H1 (cell line): ENCODE measurements around the gene GADD45A. TPM values are rescaled to one million over a fixed set of nuclear protein-coding genes. Genes with fewer than 3 reads are reported as not detected.
A peak's percentile ranks its signal among the peaks of the same experiment; 100 is the strongest.
"Not testable (repeated sequence)": the region's sequence is repeated elsewhere in the genome, so short reads cannot be mapped to it uniquely, and the experiment has no call there.

ENCODE experiments used
- CTCF ChIA-PET: fragments of 300-600 bp; sonication (Branson Sonifier 250); formaldehyde crosslinking; loops from one replicate; lab custom pipeline; 2021; ENCODE audit not compliant: partially characterized antibody; lab: Charles Lee
- POLR2A ChIA-PET: fragments of 300-600 bp; sonication (Branson Sonifier 250); formaldehyde crosslinking; loops from one replicate; lab custom pipeline; 2021; ENCODE audit warnings: inconsistent platforms; ENCODE audit not compliant: partially characterized antibody; lab: Charles Lee
- DNase-seq, 2 experiments: peaks; one replicate each; pipeline versions ENCODE4 v3.0.0 to v3.0.0-alpha.2; 2010 to 2022; ENCODE audit warnings: low spot score in 2 of 2, low read depth in 1 of 2, mixed read lengths in 1 of 2
- FAIRE-seq: peaks from 2 replicates; lab custom pipeline; 2011; peaks lifted over from hg19 to GRCh38; lab: Jason Lieb, UNC
- H2AFZ ChIP-seq: 2 replicates; pipeline ENCODE4 v1.8.1; 2012; ENCODE audit warnings: low read length, inconsistent platforms
- H2AK5ac ChIP-seq: 2 replicates; pipeline ENCODE4 v1.6.1; 2013; ENCODE audit warnings: low read depth, low read length
- H2BK120ac ChIP-seq: replicated peaks from 2 replicates; pipeline ENCODE3; 2013; ENCODE audit warnings: low read depth, low read length, inconsistent platforms
- H2BK12ac ChIP-seq: 2 replicates; pipeline ENCODE4 v1.6.1; 2013; ENCODE audit warnings: low read depth, low read length
- H2BK15ac ChIP-seq: 2 replicates; pipeline ENCODE4 v1.6.1; 2013; ENCODE audit warnings: low read length
- H2BK20ac ChIP-seq: 2 replicates; pipeline ENCODE4 v1.6.1; 2013; ENCODE audit warnings: low read length
- H2BK5ac ChIP-seq: 2 replicates; pipeline ENCODE4 v1.6.1; 2013; ENCODE audit warnings: low read depth, low read length
- H3K14ac ChIP-seq: 2 replicates; pipeline ENCODE4 v1.6.1; 2013; ENCODE audit warnings: inconsistent platforms; ENCODE audit not compliant: insufficient read length
- H3K18ac ChIP-seq: 2 replicates; pipeline ENCODE4 v1.6.1; 2013; ENCODE audit warnings: low read length; ENCODE audit errors: extremely low read depth
- H3K23ac ChIP-seq: 2 replicates; pipeline ENCODE4 v1.6.1; 2013; ENCODE audit warnings: inconsistent platforms; ENCODE audit not compliant: insufficient read length
- H3K23me2 ChIP-seq: 2 replicates; pipeline ENCODE4 v1.6.1; 2013; ENCODE audit warnings: low read depth, low read length
- H3K27ac ChIP-seq: 2 replicates; pipeline ENCODE4 v1.6.1; 2011; ENCODE audit warnings: low read depth, low read length, inconsistent platforms
- H3K27me3 ChIP-seq, 4 experiments: replicated peaks in 1 of 4; 1 replicate in 1 of 4; 2 replicates in 3 of 4; pipeline versions ENCODE4 v1.6.1 to v1.8.1; 2011 to 2013; ENCODE audit warnings: low read length in 3 of 4, mild to moderate bottlenecking in 3 of 4, inconsistent platforms in 2 of 4, mixed read lengths in 2 of 4, moderate library complexity in 1 of 4; ENCODE audit not compliant: control insufficient read depth in 3 of 4, insufficient read depth in 3 of 4; ENCODE audit errors: extremely low read depth in 1 of 4
- H3K36me3 ChIP-seq, 4 experiments: 2 replicates each; pipeline versions ENCODE4 v1.6.1 to v1.8.1; 2011 to 2013; ENCODE audit warnings: mild to moderate bottlenecking in 4 of 4, low read length in 3 of 4, moderate library complexity in 2 of 4, control low read depth in 1 of 4, inconsistent platforms in 1 of 4; ENCODE audit not compliant: insufficient read depth in 4 of 4, control insufficient read depth in 2 of 4
- H3K4ac ChIP-seq: replicated peaks from 2 replicates; pipeline ENCODE3; 2013; ENCODE audit warnings: low read length, low read depth, mixed read lengths, inconsistent platforms; ENCODE audit not compliant: insufficient read length
- H3K4me1 ChIP-seq, 4 experiments: replicated peaks in 1 of 4; 1 replicate in 1 of 4; 2 replicates in 3 of 4; pipeline versions ENCODE4 v1.6.1 to v1.8.1; 2011 to 2013; ENCODE audit warnings: low read length in 3 of 4, inconsistent platforms in 2 of 4, mixed read lengths in 1 of 4; ENCODE audit not compliant: insufficient read depth in 4 of 4, control insufficient read depth in 3 of 4
- H3K4me2 ChIP-seq, 2 experiments: 2 replicates each; pipeline versions ENCODE4 v1.6.1 to v1.8.1; 2011 to 2013; ENCODE audit warnings: low read depth in 2 of 2, low read length in 2 of 2, control low read depth in 1 of 2, inconsistent platforms in 1 of 2, mild to moderate bottlenecking in 1 of 2; ENCODE audit not compliant: insufficient read depth in 1 of 2
- H3K4me3 ChIP-seq, 4 experiments: fragments of 200-600, 300-600 bp in 1 of 4; sonication (generic), shearing (Covaris generic), sonication (Bioruptor Twin) in 1 of 4; 2 replicates each; pipeline versions ENCODE4 v1.5.1 to v1.8.1; 2011 to 2016; ENCODE audit warnings: low read length in 4 of 4, low read depth in 3 of 4, control low read depth in 2 of 4, inconsistent platforms in 2 of 4, mild to moderate bottlenecking in 2 of 4, mixed read lengths in 1 of 4, moderate library complexity in 1 of 4; ENCODE audit not compliant: insufficient read depth in 2 of 4; ENCODE audit errors: extremely low read depth in 1 of 4
- H3K56ac ChIP-seq: replicated peaks from 2 replicates; pipeline ENCODE3; 2013; ENCODE audit warnings: low read depth, mild to moderate bottlenecking, mixed read lengths, low read length, inconsistent platforms; ENCODE audit not compliant: insufficient read length
- H3K79me1 ChIP-seq: 2 replicates; pipeline ENCODE4 v1.6.1; 2013; ENCODE audit warnings: low read depth, low read length, control low read depth
- H3K79me2 ChIP-seq, 2 experiments: 2 replicates each; pipeline versions ENCODE4 v1.6.1 to v1.8.1; 2012 to 2013; ENCODE audit warnings: low read length in 2 of 2, mild to moderate bottlenecking in 2 of 2, inconsistent platforms in 1 of 2; ENCODE audit not compliant: insufficient read depth in 2 of 2, control insufficient read depth in 1 of 2
- H3K9ac ChIP-seq, 4 experiments: replicated peaks in 1 of 4; 1 replicate in 1 of 4; 2 replicates in 3 of 4; pipeline versions ENCODE4 v1.6.1 to v1.8.1; 2011 to 2013; ENCODE audit warnings: low read depth in 3 of 4, low read length in 3 of 4, control low read depth in 2 of 4, mild to moderate bottlenecking in 2 of 4, moderate library complexity in 2 of 4, inconsistent platforms in 1 of 4; ENCODE audit errors: extremely low read depth in 1 of 4
- H3K9me3 ChIP-seq, 2 experiments: 2 replicates each; pipeline versions ENCODE4 v1.6.1 to v1.8.1; 2012 to 2013; ENCODE audit warnings: mild to moderate bottlenecking in 2 of 2, moderate library complexity in 2 of 2, control low read depth in 1 of 2, inconsistent platforms in 1 of 2, low read depth in 1 of 2, low read length in 1 of 2, mixed read lengths in 1 of 2; ENCODE audit not compliant: insufficient read depth in 2 of 2
- H4K20me1 ChIP-seq, 2 experiments: replicated peaks in 1 of 2; 2 replicates each; pipeline versions ENCODE3 to v1.8.1; 2011 to 2013; ENCODE audit warnings: inconsistent platforms in 2 of 2, low read length in 2 of 2, mild to moderate bottlenecking in 1 of 2; ENCODE audit not compliant: insufficient read depth in 2 of 2, control insufficient read depth in 1 of 2
- H4K5ac ChIP-seq: 2 replicates; pipeline ENCODE4 v1.6.1; 2013; ENCODE audit warnings: low read length, low read depth, mixed read lengths, inconsistent platforms; ENCODE audit not compliant: insufficient read length
- H4K8ac ChIP-seq: 2 replicates; pipeline ENCODE4 v1.8.0; 2013; ENCODE audit warnings: mild to moderate bottlenecking, moderate library complexity, low read length, inconsistent platforms; ENCODE audit not compliant: insufficient read depth; ENCODE audit errors: extremely low read depth
- H4K91ac ChIP-seq: replicated peaks from 2 replicates; pipeline ENCODE3; 2013; ENCODE audit warnings: low read length, mixed read lengths, inconsistent platforms; ENCODE audit not compliant: insufficient read length
- KDM1A ChIP-seq: fragments of 200-600, 300-600 bp; sonication (generic); IDR thresholded peaks from 2 replicates; pipeline ENCODE4 v1.7.1; 2016; ENCODE audit warnings: mild to moderate bottlenecking, low read length, borderline replicate concordance
- WGBS, 2 experiments: shearing (Covaris generic) in 1 of 2; methylation state at CpG; one replicate each; pipeline versions ENCODE4 v1.1.6 to v1.1.7; 2013 to 2015; ENCODE audit warnings: low lambda C conversion rate in 2 of 2, mixed read lengths in 2 of 2, inconsistent platforms in 1 of 2, low coverage in 1 of 2, missing lambda C conversion rate in 1 of 2; ENCODE audit not compliant: insufficient replicate concordance in 2 of 2, insufficient coverage in 1 of 2, insufficient read length in 1 of 2; ENCODE audit errors: extremely low coverage in 1 of 2, missing lambda C conversion rate in 1 of 2; 5-methylcytosine and 5-hydroxymethylcytosine counted together
- polyA plus RNA-seq, 7 experiments: library from polyadenylated mRNA; depleted of rRNA in 3 of 7; stranded (reverse) in 5 of 7; unstranded in 2 of 7; fragments of >200 nt in 5 of 7; fragments of 200-250 nt in 2 of 7; gene quantifications; 1 replicate in 5 of 7; 2 replicates in 1 of 7; 4 replicates in 1 of 7; pipeline versions ENCODE4 v1.2.1 to v1.2.3, GENCODE V29; 2011 to 2013; ENCODE audit warnings: missing spikeins in 2 of 7, mixed read lengths in 2 of 7
- total RNA-seq: library from RNA; stranded (reverse); fragmentation: NEBNext Ultra II Directional; extraction: Animal tissue kit (Norgen Biotek cat#: 25700); gene quantifications from 2 replicates; pipeline ENCODE4 v1.2.1, GENCODE V29; 2021

Gene GADD45A
- total and polyA plus RNA-seq, 2 of the 8 experiments (the other 6 are each of a cell fraction or from before 2014, with no cell fraction given), result 7.6 to 15.6 TPM

- FAIRE-seq, POLR2A ChIA-PET: not testable (repeated sequence)
Observed at GRCh38 chr1:67657152-67657551, 27.8 kb upstream of the GADD45A start.

More at GRCh38 chr1:67657152-67657551, 27.8 kb upstream of the GADD45A start:
- H3K9me3 ChIP-seq, H3K23ac ChIP-seq, DNase-seq, H3K27ac ChIP-seq, H3K9ac ChIP-seq, H2BK12ac ChIP-seq, H2AFZ ChIP-seq, H3K79me1 ChIP-seq, H3K36me3 ChIP-seq, H3K56ac ChIP-seq, H3K27me3 ChIP-seq, H3K18ac ChIP-seq, H2BK20ac ChIP-seq, H4K91ac ChIP-seq, H4K5ac ChIP-seq, H3K14ac ChIP-seq, H3K4me2 ChIP-seq, H3K79me2 ChIP-seq, H4K8ac ChIP-seq, H4K20me1 ChIP-seq, H2BK120ac ChIP-seq, H3K4me3 ChIP-seq, H2AK5ac ChIP-seq, H2BK5ac ChIP-seq, H3K23me2 ChIP-seq, H2BK15ac ChIP-seq, H3K4me1 ChIP-seq, H3K4ac ChIP-seq: not testable (repeated sequence)
- 0 out of 2 replicates have a peak, but pooled peaks have one; percentile 32 for TF ChIP-seq KDM1A
- 100% methylated on average over 1 of the region's 1 CpG; no CpG with 5 or more reads in 1 of the 2 experiments for WGBS, 2 experiments
- CTCF ChIA-PET, result interaction anchor here (0.6 to 0.8 kb wide), 2 partner anchors 103 to 311 kb away, joined by 3 to 4 read pairs; no protein-coding TSS in a partner anchor
